K562 (cell line): Measurements from ENCODE around the gene KRTAP1-1. TPM values are rescaled to one million over a fixed set of nuclear protein-coding genes. Genes with fewer than 3 reads are reported as not detected.

ENCODE experiments used
- ATAC-seq: fragments of 200-7000 bp; cut with Tn5 transposase; 3 replicates; pipeline ENCODE4 v1.9.1; 2020; ENCODE audit warnings: moderate library complexity
- BruUV-seq: library from RNA; stranded (reverse); fragments of 400-500 nt; replicated peaks from 2 replicates; lab custom pipeline; 2021; lab: Mats Ljungman, UMichigan
- CTCF ChIA-PET: fragments of 300-600 bp; formaldehyde crosslinking; extraction: SDS; loops from one replicate; lab custom pipeline; 2021; ENCODE audit warnings: low intra/inter-chr PET ratio; lab: Yijun Ruan, JAX
- POLR2A ChIA-PET: fragments of 300-600, 350-650 bp; sonication (Branson Sonifier 250); formaldehyde crosslinking; extraction: SDS; loops from one replicate; lab custom pipeline; 2021; ENCODE audit warnings: antibody characterized with exemption, inconsistent platforms; lab: Yijun Ruan, JAX
- DNase-seq, 4 experiments: peaks; one replicate each; pipeline versions ENCODE4 v3.0.0 to v3.0.0-alpha.2; 2011 to 2018; ENCODE audit warnings: low spot score in 3 of 4, mixed read lengths in 3 of 4; ENCODE audit errors: extremely low read depth in 1 of 4
- FAIRE-seq: peaks from 2 replicates; lab custom pipeline; 2011; peaks lifted over from hg19 to GRCh38; lab: Jason Lieb, UNC
- H2AFZ ChIP-seq: 2 replicates; pipeline ENCODE4 v1.6.0; 2011; ENCODE audit warnings: low read depth, low read length, control low read depth, inconsistent platforms
- H3K27ac ChIP-seq: fragments of 200-600 bp; 3 replicates; pipeline ENCODE4 v1.8.0; 2011; ENCODE audit warnings: low read depth, mild to moderate bottlenecking, control low read depth, inconsistent platforms, low read length, moderate library complexity, mixed read lengths; ENCODE audit errors: extremely low read depth
- H3K27me3 ChIP-seq, 2 experiments: fragments of 300-600 bp in 1 of 2; 2 replicates in 1 of 2; 3 replicates in 1 of 2; pipeline versions ENCODE4 v1.6.0 to v1.8.0; 2011; ENCODE audit warnings: inconsistent platforms in 2 of 2, low read length in 2 of 2, mild to moderate bottlenecking in 1 of 2, mixed read lengths in 1 of 2, moderate library complexity in 1 of 2; ENCODE audit not compliant: control insufficient read depth in 2 of 2, insufficient read depth in 2 of 2
- H3K36me3 ChIP-seq: fragments of 300-600 bp; 3 replicates; pipeline ENCODE4 v1.8.0; 2011; ENCODE audit warnings: mild to moderate bottlenecking, low read length, inconsistent platforms; ENCODE audit not compliant: control insufficient read depth, insufficient read depth
- H3K4me1 ChIP-seq, 2 experiments: fragments of 200-600 bp in 1 of 2; replicated peaks in 1 of 2; 2 replicates in 1 of 2; 3 replicates in 1 of 2; pipeline versions ENCODE4 v1.5.1 to v1.8.0; 2011; ENCODE audit warnings: inconsistent platforms in 2 of 2, low read length in 2 of 2, mild to moderate bottlenecking in 1 of 2, mixed read lengths in 1 of 2, moderate library complexity in 1 of 2; ENCODE audit not compliant: control insufficient read depth in 2 of 2, insufficient read depth in 2 of 2
- H3K4me2 ChIP-seq: 2 replicates; pipeline ENCODE4 v1.6.1; 2011; ENCODE audit warnings: low read length, control low read depth, inconsistent platforms, mixed read lengths; ENCODE audit not compliant: insufficient read depth
- H3K4me3 ChIP-seq: fragments of 200-600 bp; sonication (generic), shearing (Covaris generic); 2 replicates; pipeline ENCODE4 v1.5.1; 2016; ENCODE audit warnings: control low read depth, inconsistent platforms
- H3K79me2 ChIP-seq: fragments of 200-600 bp; 3 replicates; pipeline ENCODE4 v1.8.0; 2011; ENCODE audit warnings: low read length, inconsistent platforms; ENCODE audit not compliant: control insufficient read depth, insufficient read depth
- H3K9ac ChIP-seq, 2 experiments: 2 replicates each; pipeline versions ENCODE4 v1.6.0 to v1.6.1; 2011; ENCODE audit warnings: low read depth in 2 of 2, low read length in 2 of 2, control low read depth in 1 of 2, inconsistent platforms in 1 of 2, mild to moderate bottlenecking in 1 of 2, mixed read lengths in 1 of 2; ENCODE audit not compliant: insufficient read depth in 1 of 2
- H3K9me1 ChIP-seq: one replicate; pipeline ENCODE4 v1.6.0; 2011; ENCODE audit warnings: inconsistent platforms, mild to moderate bottlenecking, low read length, moderate library complexity; ENCODE audit not compliant: control insufficient read depth, insufficient read depth
- H3K9me3 ChIP-seq: replicated peaks from 2 replicates; pipeline ENCODE4 v1.5.1; 2011; ENCODE audit warnings: low read depth, low read length, inconsistent platforms; ENCODE audit not compliant: control insufficient read depth, insufficient read depth
- H4K20me1 ChIP-seq: replicated peaks from 2 replicates; pipeline ENCODE4 v1.6.1; 2011; ENCODE audit warnings: low read length, inconsistent platforms, mixed read lengths; ENCODE audit not compliant: control insufficient read depth, insufficient read depth
- BRF1 ChIP-seq: IDR thresholded peaks from 3 replicates; pipeline ENCODE4 v1.6.1; 2011; ENCODE audit warnings: borderline replicate concordance, mild to moderate bottlenecking; ENCODE audit not compliant: insufficient read length; ENCODE audit errors: extremely low read depth
- ETV6 ChIP-seq, 3 experiments: fragments of 150-350 bp in 1 of 3; sonication (generic) in 1 of 3; formaldehyde crosslinking in 1 of 3; IDR thresholded peaks; 2 replicates each; pipeline versions ENCODE4 v1.6.1 to v1.8.0; 2014 to 2022; ENCODE audit warnings: borderline replicate concordance in 2 of 3, low read depth in 2 of 3, antibody characterized with exemption in 1 of 3, low read length in 1 of 3, mild to moderate bottlenecking in 1 of 3, missing genetic modification reagents in 1 of 3
- HNRNPL ChIP-seq: fragments of 200-400 bp; formaldehyde crosslinking; IDR thresholded peaks from 2 replicates; pipeline ENCODE4 v1.6.1; 2017; ENCODE audit warnings: low read depth, mild to moderate bottlenecking, low read length
- HNRNPUL1 ChIP-seq: fragments of 200-400 bp; formaldehyde crosslinking; IDR thresholded peaks from 2 replicates; pipeline ENCODE4 v1.6.1; 2017; ENCODE audit warnings: low read length
- KLF1 ChIP-seq: fragments of 450-650 bp; IDR thresholded peaks from 2 replicates; pipeline ENCODE4 v1.6.1; 2016; ENCODE audit warnings: missing genetic modification characterization, missing compliant biosample characterization
- MAFG ChIP-seq: fragments of 450-650 bp; conservative IDR thresholded peaks from 2 replicates; pipeline ENCODE4 v1.6.1; 2016; ENCODE audit warnings: missing genetic modification characterization, missing compliant biosample characterization
- NCOA2 ChIP-seq, 2 experiments: fragments of 450-650 bp; IDR thresholded peaks; 2 replicates each; pipeline ENCODE4 v1.6.1; 2018; ENCODE audit warnings: mild to moderate bottlenecking in 2 of 2, moderate library complexity in 1 of 2; ENCODE audit not compliant: partially characterized antibody in 2 of 2
- PCBP2 ChIP-seq: fragments of 200-400 bp; formaldehyde crosslinking; IDR thresholded peaks from 2 replicates; pipeline ENCODE4 v1.6.1; 2018; ENCODE audit warnings: low read length, low read depth, mild to moderate bottlenecking, moderate library complexity; ENCODE audit not compliant: poor library complexity, severe bottlenecking
- RBM14 ChIP-seq: fragments of 200-400 bp; formaldehyde crosslinking; IDR thresholded peaks from 2 replicates; pipeline ENCODE4 v1.6.1; 2018; ENCODE audit warnings: low read depth, mild to moderate bottlenecking, low read length, moderate library complexity, borderline replicate concordance; ENCODE audit not compliant: insufficient read depth
- STAT5B ChIP-seq: fragments of 250-450 bp; sonication (Bioruptor Pico); IDR thresholded peaks from 2 replicates; pipeline ENCODE4 v1.8.0; 2021; ENCODE audit warnings: mild to moderate bottlenecking, inconsistent platforms
- ZEB2 ChIP-seq: fragments of 450-650 bp; IDR thresholded peaks from 2 replicates; pipeline ENCODE4 v1.6.1; 2016
- ZFPM2 ChIP-seq: fragments of 250-450 bp; sonication (Bioruptor Pico); IDR thresholded peaks from 2 replicates; pipeline ENCODE4 v1.5.1; 2022; ENCODE audit warnings: mild to moderate bottlenecking
- ZKSCAN8 ChIP-seq: fragments of 200-800 bp; sonication (Bioruptor generic); IDR thresholded peaks from 2 replicates; pipeline ENCODE4 v1.6.1; 2016; ENCODE audit warnings: missing genetic modification characterization, missing compliant biosample characterization
- ZNF124 ChIP-seq: sonication (generic); formaldehyde crosslinking; IDR thresholded peaks from 2 replicates; pipeline ENCODE4 v1.8.1; 2022; ENCODE audit warnings: missing genetic modification reagents
- ZNF224 ChIP-seq: sonication (generic); formaldehyde crosslinking; IDR thresholded peaks from 2 replicates; pipeline ENCODE4 v1.8.0; 2022; ENCODE audit warnings: mild to moderate bottlenecking, missing genetic modification reagents
- ZNF24 ChIP-seq: fragments of 450-650 bp; IDR thresholded peaks from 2 replicates; pipeline ENCODE4 v1.6.1; 2016
- ZNF830 ChIP-seq: fragments of 250-450 bp; sonication (Bioruptor Pico); IDR thresholded peaks from 2 replicates; pipeline ENCODE4 v1.5.0; 2021; ENCODE audit warnings: mild to moderate bottlenecking
- WGBS: fragments of 100-300 bp; shearing (Covaris generic); methylation state at CpG from one replicate; pipeline ENCODE4 v1.1.6; 2016; ENCODE audit warnings: low coverage, mixed read lengths; ENCODE audit not compliant: insufficient coverage; ENCODE audit errors: missing lambda C conversion rate; 5-methylcytosine and 5-hydroxymethylcytosine counted together
- in situ Hi-C: fragments of 300-500 bp; cut with MboI; formaldehyde crosslinking; loops from 4 replicates; pipeline ENCODE4 v1.15.0; 2018; ENCODE audit warnings: inconsistent platforms, mixed read lengths
- intact Hi-C: fragments of 100-400 bp; cut with micrococcal nuclease; formaldehyde crosslinking; loops from 2 replicates; pipeline ENCODE4 v1.14.2; 2022
- polyA plus RNA-seq, 8 experiments: library from polyadenylated mRNA; depleted of rRNA in 4 of 8; stranded (reverse) in 5 of 8; unstranded in 3 of 8; fragments of >200 nt; fragmentation: Nextera tagmentation in 2 of 8; fragmentation: Illumina TruSeq in 1 of 8; extraction: Ambion mirVana in 2 of 8; extraction: Trizol in 1 of 8; gene quantifications; 2 replicates each; pipeline versions ENCODE4 v1.2.1 to v1.2.3, GENCODE V29; 2011 to 2014; ENCODE audit warnings: inconsistent platforms in 1 of 8, missing spikeins in 1 of 8
- total RNA-seq, 7 experiments: library from RNA; depleted of rRNA in 6 of 7; stranded (reverse); fragments of >200 nt in 6 of 7; fragmentation: Illumina TruSeq in 2 of 7; extraction: Trizol in 2 of 7; gene quantifications; 2 replicates each; pipeline versions ENCODE4 v1.2.1 to v1.2.3, GENCODE V29; 2011 to 2021; ENCODE audit warnings: low replicate concordance in 1 of 7

The KRTAP1-1 gene
- total and polyA plus RNA-seq, 9 of the 15 experiments (the other 6 are each of a cell fraction or from before 2014, with no cell fraction given): not detected

DNA sequence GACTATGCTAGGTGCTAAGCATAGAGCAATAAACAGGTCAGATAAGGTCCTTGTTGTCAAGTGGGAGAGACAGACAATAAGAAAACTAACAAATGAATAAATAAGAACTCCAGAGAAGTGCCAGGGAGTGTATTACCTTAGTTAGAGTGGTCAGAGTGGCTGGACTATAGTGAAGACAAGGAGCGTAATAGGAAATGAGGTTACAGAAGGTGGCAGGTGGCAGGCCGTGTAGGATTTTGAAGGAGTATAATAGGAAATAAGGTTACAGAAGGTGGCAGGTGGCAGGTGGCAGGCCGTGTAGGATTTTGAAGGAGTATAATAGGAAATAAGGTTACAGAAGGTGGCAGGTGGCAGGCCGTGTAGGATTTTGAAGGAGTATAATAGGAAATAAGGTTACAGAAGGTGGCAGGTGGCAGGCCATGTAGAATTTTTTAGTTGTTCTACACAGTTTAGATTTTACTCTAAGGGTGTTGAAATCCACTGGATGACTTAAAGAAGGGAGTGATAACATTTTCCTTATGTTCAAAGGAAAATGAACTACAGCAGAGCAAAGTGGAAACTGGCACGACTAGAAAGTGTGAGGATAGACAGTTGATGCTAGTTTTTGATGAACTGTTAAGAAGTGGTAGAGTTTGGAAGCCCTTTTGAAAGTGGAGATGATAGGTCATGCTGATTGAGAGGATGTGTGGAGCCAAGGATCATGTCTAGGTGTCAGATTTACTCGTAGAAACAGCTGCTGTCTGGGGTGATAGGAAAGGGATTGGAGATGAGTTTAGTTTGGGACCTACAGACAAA, 28.7 kb downstream of the KRTAP1-1 start:
- H3K9me1 ChIP-seq: no peaks in the 10 kb centered on the region
- H3K4me1 ChIP-seq: no peaks in the 10 kb centered on the region
- no TSS peak for BruUV-seq
- no peak overlapping the region for H3K9ac ChIP-seq
- ATAC-seq (no peak), FAIRE-seq (no peak), DNase-seq (no peak)
- no peaks in the 10 kb centered on the region for H3K79me2 ChIP-seq
- H3K9me3 ChIP-seq: no peaks in the 10 kb centered on the region
- H3K4me2 ChIP-seq: no peak overlapping the region
- peaks cover 0 to 6% of the 10 kb centered on the region in 2 experiments; a peak in 3 of 5 replicates for H3K27me3 ChIP-seq
- no peaks in the 10 kb centered on the region for H4K20me1 ChIP-seq
- TF ChIP-seq ZNF24: no peak
- no peak for TF ChIP-seq ETV6 (IDR thresholded peaks at IDR 0.05; ENCODE audit: borderline replicate concordance in 1 of 2, low read depth in 2 of 2, low read length in 1 of 2)
- no peak for TF ChIP-seq ETV6 (CRISPR knock-in tag; IDR thresholded peaks at IDR 0.05; ENCODE audit: borderline replicate concordance)
- no peak for TF ChIP-seq MAFG (tag)
- intact Hi-C loops: no loop called here
- under 1% methylated on average over 6 of the region's 6 CpGs for WGBS
- H3K27ac ChIP-seq: no peak overlapping the region
- no peak overlapping the region for H2AFZ ChIP-seq
- no peaks in the 10 kb centered on the region for H3K36me3 ChIP-seq
- no peak overlapping the region for H3K4me3 ChIP-seq
- in situ Hi-C loops: no loop called here
- ChIA-PET CTCF (no interaction called here), POLR2A (no interaction called here)

DNA sequence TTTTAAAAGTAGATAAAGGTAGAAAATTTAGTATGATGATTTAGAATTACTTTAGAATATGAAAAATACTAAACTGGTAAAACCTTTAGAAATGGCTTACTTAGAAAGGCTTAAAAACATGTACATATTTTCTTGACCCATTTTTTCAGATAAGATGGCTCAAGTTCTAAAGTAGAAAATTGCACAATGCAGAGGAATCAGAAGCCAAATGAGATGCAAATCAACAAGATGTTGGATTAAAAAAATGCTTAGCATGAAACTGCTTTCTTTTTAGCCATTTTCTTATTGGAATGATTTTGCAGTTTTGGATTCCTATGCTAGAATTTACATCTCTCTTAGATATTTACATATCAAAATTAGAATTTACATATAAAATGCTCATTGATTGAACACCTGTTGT, 30.8 kb downstream of the KRTAP1-1 start:
- H3K9ac ChIP-seq: no peak overlapping the region
- no peaks in the 10 kb centered on the region for H3K4me1 ChIP-seq
- H3K4me3 ChIP-seq: no peak overlapping the region
- H3K79me2 ChIP-seq: no peaks in the 10 kb centered on the region
- no peaks in the 10 kb centered on the region for H3K9me3 ChIP-seq
- FAIRE-seq: no peak
- BruUV-seq: no TSS peak
- H3K4me2 ChIP-seq: no peak overlapping the region
- in situ Hi-C loops: no loop called here
- H3K36me3 ChIP-seq: no peaks in the 10 kb centered on the region
- H3K27me3 ChIP-seq: peaks cover 0 to 6% of the 10 kb centered on the region in 2 experiments; a peak in 3 of 5 replicates
- no peaks in the 10 kb centered on the region for H3K9me1 ChIP-seq
- intact Hi-C loops: no loop called here
- no peaks in the 10 kb centered on the region for H4K20me1 ChIP-seq
- POLR2A ChIA-PET: no interaction called here
- ATAC-seq: no peak
- H2AFZ ChIP-seq: no peak overlapping the region
- CTCF ChIA-PET: no interaction called here
- DNase-seq: no peak
- no peak overlapping the region for H3K27ac ChIP-seq
- TF ChIP-seq ZNF124 (CRISPR knock-in tag) (no peak), ZKSCAN8 (CRISPR knock-in tag) (no peak), ZNF830 (CRISPR knock-in tag) (no peak), STAT5B (CRISPR knock-in tag) (no peak), KLF1 (tag) (no peak), ZFPM2 (CRISPR knock-in tag) (no peak), PCBP2 (no peak), RBM14 (no peak), NCOA2 (IDR thresholded peaks at IDR 0.05; ENCODE audit: partially characterized antibody in 2 of 2) (no peak), HNRNPUL1 (no peak), BRF1 (no peak), ZEB2 (no peak), ZNF224 (CRISPR knock-in tag) (no peak), HNRNPL (no peak)
